Neuron (in vitro differentiated cells): ENCODE data around the gene MANBA.
"Not testable (repeated sequence)": the region's sequence is repeated elsewhere in the genome, so short reads cannot be mapped to it uniquely, and the experiment has no call there.

Experiments used
- H2AFZ ChIP-seq: one replicate; pipeline ENCODE4 v1.6.1; 2013; ENCODE audit warnings: low read depth, mild to moderate bottlenecking, inconsistent platforms, low read length, moderate library complexity
- H3K27me3 ChIP-seq: one replicate; pipeline ENCODE4 v1.6.1; 2013; ENCODE audit warnings: low read length; ENCODE audit not compliant: insufficient read depth
- H3K36me3 ChIP-seq: one replicate; pipeline ENCODE4 v1.6.1; 2013; ENCODE audit warnings: low read length; ENCODE audit not compliant: insufficient read depth
- H3K4me1 ChIP-seq: one replicate; pipeline ENCODE4 v1.6.1; 2013; ENCODE audit warnings: low read length; ENCODE audit not compliant: insufficient read depth
- H3K4me3 ChIP-seq: 2 replicates; pipeline ENCODE4 v1.5.1; 2013; ENCODE audit warnings: mild to moderate bottlenecking, low read length, moderate library complexity
- H3K9me3 ChIP-seq: one replicate; pipeline ENCODE4 v1.6.1; 2013; ENCODE audit warnings: low read length

MANBA gene

GRCh38 chr4:102633100-102633499 is 127.7 kb downstream of the MANBA start:
- Histone ChIP-seq H3K4me1 (peaks cover 8% of the 10 kb centered on the region), H2AFZ (no peak overlapping the region)

GRCh38 chr4:102632241-102633065 is 128.3 kb downstream of the MANBA start:
- Histone ChIP-seq H3K27me3 (no peaks in the 10 kb centered on the region), H3K36me3 (peaks cover 9% of the 10 kb centered on the region), H2AFZ (no peak overlapping the region), H3K4me3 (no peak overlapping the region), H3K4me1 (peaks cover 8% of the 10 kb centered on the region), H3K9me3 (no peaks in the 10 kb centered on the region)

More at GRCh38 chr4:102633100-102633499, 127.7 kb downstream of the MANBA start:
- Histone ChIP-seq H3K27me3 (no peaks in the 10 kb centered on the region), H3K4me3 (no peak overlapping the region), H3K36me3 (peaks cover 9% of the 10 kb centered on the region), H3K9me3 (no peaks in the 10 kb centered on the region)

- H2AFZ ChIP-seq, result no peak overlapping the region
- H3K9me3 ChIP-seq, result no peaks in the 10 kb centered on the region
- H3K4me1 ChIP-seq, result peaks cover 8% of the 10 kb centered on the region
- no peak overlapping the region for H3K4me3 ChIP-seq
- H3K27me3 ChIP-seq, result no peaks in the 10 kb centered on the region
- peaks cover 7% of the 10 kb centered on the region for H3K36me3 ChIP-seq
Measured at GRCh38 chr4:102631616-102632015, 129.2 kb downstream of the MANBA start.

- Histone ChIP-seq H3K9me3 (no peaks in the 10 kb centered on the region), H3K4me3 (no peak overlapping the region), H3K4me1 (peaks cover 8% of the 10 kb centered on the region), H2AFZ (no peak overlapping the region), H3K36me3 (peaks cover 6% of the 10 kb centered on the region), H3K27me3 (no peaks in the 10 kb centered on the region)
Measured at GRCh38 chr4:102629673-102630072, 131.1 kb downstream of the MANBA start.

GRCh38 chr4:102627831-102628523 is 132.8 kb downstream of the MANBA start:
- Histone ChIP-seq H3K4me3 (no peak overlapping the region), H3K36me3 (peaks cover 4% of the 10 kb centered on the region), H3K4me1 (peaks cover 8% of the 10 kb centered on the region), H2AFZ (no peak overlapping the region), H3K9me3 (no peaks in the 10 kb centered on the region), H3K27me3 (no peaks in the 10 kb centered on the region)

- no peaks in the 10 kb centered on the region for H3K27me3 ChIP-seq
- no peaks in the 10 kb centered on the region for H3K9me3 ChIP-seq
- H3K4me3 ChIP-seq, result no peak overlapping the region
Measured at GRCh38 chr4:102625232-102625930, 135.4 kb downstream of the MANBA start.

GRCh38 chr4:102624505-102624904 is 136.3 kb downstream of the MANBA start:
- Histone ChIP-seq H3K9me3 (no peaks in the 10 kb centered on the region), H3K4me1 (peaks cover 4% of the 10 kb centered on the region), H3K4me3 (no peak overlapping the region), H3K36me3 (no peaks in the 10 kb centered on the region), H3K27me3 (no peaks in the 10 kb centered on the region), H2AFZ (no peak overlapping the region)

More at GRCh38 chr4:102625232-102625930, 135.4 kb downstream of the MANBA start:
- no peak overlapping the region for H2AFZ ChIP-seq
- peaks cover 4% of the 10 kb centered on the region for H3K4me1 ChIP-seq
- H3K36me3 ChIP-seq, result no peaks in the 10 kb centered on the region

- no peaks in the 10 kb centered on the region for H3K27me3 ChIP-seq
- H3K9me3 ChIP-seq, result no peaks in the 10 kb centered on the region
- peaks cover 4% of the 10 kb centered on the region for H3K4me1 ChIP-seq
- no peak overlapping the region for H3K4me3 ChIP-seq
- no peaks in the 10 kb centered on the region for H3K36me3 ChIP-seq
- H2AFZ ChIP-seq, result no peak overlapping the region
Measured at GRCh38 chr4:102623622-102624021, 137.1 kb downstream of the MANBA start.

- Histone ChIP-seq H3K27me3 (no peaks in the 10 kb centered on the region), H3K36me3 (peaks cover 9% of the 10 kb centered on the region), H2AFZ (peak overlapping the region; percentile 46), H3K4me1 (peaks cover 4% of the 10 kb centered on the region), H3K4me3 (peak overlapping the region; percentile 17), H3K9me3 (no peaks in the 10 kb centered on the region)
Measured at GRCh38 chr4:102620697-102621497, 139.9 kb downstream of the MANBA start.

- not testable (repeated sequence) for H3K4me3 ChIP-seq
- peaks cover 11% of the 10 kb centered on the region for H3K36me3 ChIP-seq
Measured at GRCh38 chr4:102619776-102620631, 140.8 kb downstream of the MANBA start.

GRCh38 chr4:102619021-102619420 is 141.7 kb downstream of the MANBA start:
- H3K4me1 ChIP-seq, H2AFZ ChIP-seq, H3K27me3 ChIP-seq, H3K9me3 ChIP-seq, H3K4me3 ChIP-seq: not testable (repeated sequence)
- peaks cover 21% of the 10 kb centered on the region for H3K36me3 ChIP-seq

More at GRCh38 chr4:102619776-102620631, 140.8 kb downstream of the MANBA start:
- H3K4me1 ChIP-seq, H3K27me3 ChIP-seq, H3K9me3 ChIP-seq, H2AFZ ChIP-seq: not testable (repeated sequence)

GRCh38 chr4:102616636-102617035 is 144.1 kb downstream of the MANBA start:
- Histone ChIP-seq H3K9me3 (no peaks in the 10 kb centered on the region), H3K4me1 (peaks cover 4% of the 10 kb centered on the region), H2AFZ (no peak overlapping the region), H3K4me3 (no peak overlapping the region), H3K36me3 (peaks cover 42% of the 10 kb centered on the region), H3K27me3 (no peaks in the 10 kb centered on the region)
